Superior temporal gyrus (tissue), 1 donor: ENCODE data around the gene OR10H1.
"Not testable (repeated sequence)": the region's sequence is repeated elsewhere in the genome, so short reads cannot be mapped to it uniquely, and the experiment has no call there.

Source experiments
- DNase-seq: peaks from one replicate; pipeline ENCODE4 v3.0.0-alpha.2; 2016; ENCODE audit errors: extremely low spot score

OR10H1 gene

DNA sequence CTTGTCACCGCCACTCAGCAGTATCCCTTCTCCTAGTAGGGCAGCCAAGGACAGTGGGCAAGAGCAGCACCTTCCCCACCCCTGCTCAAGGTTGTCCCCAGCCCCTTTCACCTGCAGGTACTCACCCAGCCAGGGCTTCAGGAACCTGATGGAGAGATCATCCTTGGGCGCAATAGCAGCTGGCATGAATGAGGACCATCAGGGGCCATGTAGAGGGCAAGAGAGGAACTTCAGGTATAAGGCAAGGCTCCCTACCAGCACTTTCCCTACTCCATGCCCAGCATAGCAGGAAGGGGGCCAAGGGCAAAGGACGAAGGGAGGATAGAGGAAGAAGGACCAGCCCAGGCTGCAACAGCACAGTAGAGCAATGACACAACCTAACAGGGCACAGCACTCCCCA lies 41.3 kb downstream of the OR10H1 start:
- not testable (repeated sequence) for DNase-seq

DNA sequence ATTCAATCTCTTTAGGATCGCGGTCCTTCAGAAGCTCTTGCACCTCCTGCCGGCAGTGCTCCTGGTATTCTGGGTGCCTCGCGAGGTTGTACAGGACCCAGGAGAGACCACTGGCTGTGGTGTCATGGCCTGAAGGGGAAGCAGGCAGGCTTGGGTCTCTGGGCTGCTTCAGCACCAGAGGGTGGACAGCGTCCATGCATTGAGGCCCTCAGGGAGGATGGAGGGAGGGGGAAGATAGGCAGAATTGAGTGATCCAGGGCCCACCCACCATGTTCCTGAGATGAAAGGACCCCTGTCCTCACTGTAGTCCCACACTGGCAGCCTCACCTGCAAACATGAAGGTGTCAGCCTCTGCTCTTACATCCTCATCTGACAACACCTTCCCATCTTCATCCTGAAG lies 45.9 kb downstream of the OR10H1 start:
- no peak for DNase-seq

DNA sequence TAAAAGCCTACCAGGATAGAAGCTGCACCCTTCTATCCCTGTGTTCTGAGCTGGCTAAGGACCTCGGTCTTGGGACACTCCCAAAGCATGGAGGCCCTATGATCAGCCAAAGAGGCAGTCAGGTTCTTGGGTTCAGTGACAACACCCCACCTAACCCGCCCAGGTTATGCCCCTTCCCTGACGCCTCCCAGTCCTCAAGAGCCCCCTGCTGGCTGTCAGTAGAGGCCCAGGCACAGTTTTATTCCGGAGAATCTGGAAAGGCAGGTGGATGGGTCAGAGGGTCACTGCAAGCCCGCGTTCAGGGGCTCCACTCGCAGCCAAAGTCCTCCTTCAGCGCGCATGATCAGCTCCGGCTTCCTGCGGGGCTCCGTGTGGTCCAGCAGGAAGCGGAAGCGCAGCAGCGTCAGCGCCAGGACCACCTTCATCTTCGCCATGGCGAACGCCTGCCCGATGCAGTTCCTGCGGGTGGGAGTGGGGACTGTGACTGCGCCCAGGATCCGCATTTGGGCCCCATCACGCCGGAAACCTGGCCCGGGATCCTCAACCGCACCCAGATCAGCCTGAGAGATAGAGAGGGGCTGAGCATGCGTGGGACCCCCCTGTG lies 55.4 kb downstream of the OR10H1 start:
- no peak for DNase-seq

DNA sequence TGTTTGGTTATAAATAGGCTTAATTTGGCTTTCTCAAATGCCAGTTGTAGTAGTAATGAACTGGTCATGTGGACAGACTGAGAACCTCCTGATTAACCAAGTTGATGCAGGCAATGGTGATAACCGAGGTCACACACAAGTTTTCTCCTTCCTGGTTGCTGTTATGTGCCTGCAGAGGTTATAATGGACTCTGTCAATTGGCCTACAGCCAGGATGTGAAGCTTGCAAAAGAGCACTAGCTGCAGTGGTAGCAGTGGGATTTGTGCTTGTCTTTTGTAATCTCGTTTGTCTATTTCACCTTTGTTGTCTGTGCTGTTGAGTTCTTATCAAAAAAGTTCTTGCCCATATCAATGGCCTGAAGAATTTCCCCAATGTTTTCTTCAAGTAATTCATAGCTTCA lies 57.1 kb downstream of the OR10H1 start:
- no peak for DNase-seq
